Measurements from ENCODE around the gene SET.

Gene SET

GRCh38 chr9:128712451-128713410 is 23.7 kb downstream of the SET start:
- no peaks in the 10 kb centered on the region for H3K9me3 ChIP-seq (ENCODE audit: control insufficient read depth, low read length)
- H3K36me3 ChIP-seq (ENCODE audit: control insufficient read depth in 1 of 2, insufficient read depth in 2 of 2, low read depth in 1 of 2, low read length in 2 of 2) = peaks cover 0 to 23% of the 10 kb centered on the region in 2 experiments
- no peak overlapping the region for H3K9ac ChIP-seq (ENCODE audit: low read length)
- no peak overlapping the region for H2AK5ac ChIP-seq (ENCODE audit: low read length, severe bottlenecking)
- H3K4me2 ChIP-seq (ENCODE audit: low read length, poor library complexity, severe bottlenecking) = no peak overlapping the region
- no peak overlapping the region for H3K4me3 ChIP-seq (ENCODE audit: insufficient read depth in 1 of 2, low read depth in 1 of 2, low read length in 2 of 2)
- H2BK12ac ChIP-seq (ENCODE audit: low read length in 2 of 2) = no peak overlapping the region
- no peaks in the 10 kb centered on the region for H3K4me1 ChIP-seq (ENCODE audit: control insufficient read depth, insufficient read depth, low read depth, low read length)
- H3K27me3 ChIP-seq (ENCODE audit: control insufficient read depth in 1 of 2, insufficient read depth in 1 of 2, low read length in 2 of 2) = no peaks in the 10 kb centered on the region
- no peaks in the 10 kb centered on the region for H3K79me1 ChIP-seq (replicated peaks; ENCODE audit: low read length, poor library complexity, severe bottlenecking)
- H2AFZ ChIP-seq (ENCODE audit: low read depth, low read length) = no peak overlapping the region
- H2BK120ac ChIP-seq (ENCODE audit: low read depth, low read length) = no peak overlapping the region
- WGBS = 96% methylated on average over 26 of the region's 26 CpGs
- no peak overlapping the region for H2BK5ac ChIP-seq (ENCODE audit: low read depth, low read length, poor library complexity, severe bottlenecking)
- no peak overlapping the region for H3K27ac ChIP-seq (ENCODE audit: low read length, poor library complexity, severe bottlenecking)
- no peak overlapping the region for H4K8ac ChIP-seq (ENCODE audit: low read length)
- H3K4ac ChIP-seq (ENCODE audit: low read depth in 1 of 2, low read length in 2 of 2) = no peak overlapping the region
- no peak overlapping the region for H3K18ac ChIP-seq (ENCODE audit: low read depth in 1 of 2, low read length in 2 of 2)
- no peak overlapping the region for H4K91ac ChIP-seq (ENCODE audit: low read length)
- no peak for DNase-seq
- H3K23ac ChIP-seq (ENCODE audit: low read length in 2 of 2) = no peak overlapping the region
- no peak overlapping the region for H3K14ac ChIP-seq (ENCODE audit: low read length in 2 of 2)
- no peak overlapping the region for H2BK15ac ChIP-seq (ENCODE audit: low read depth, poor library complexity, severe bottlenecking)

DNA sequence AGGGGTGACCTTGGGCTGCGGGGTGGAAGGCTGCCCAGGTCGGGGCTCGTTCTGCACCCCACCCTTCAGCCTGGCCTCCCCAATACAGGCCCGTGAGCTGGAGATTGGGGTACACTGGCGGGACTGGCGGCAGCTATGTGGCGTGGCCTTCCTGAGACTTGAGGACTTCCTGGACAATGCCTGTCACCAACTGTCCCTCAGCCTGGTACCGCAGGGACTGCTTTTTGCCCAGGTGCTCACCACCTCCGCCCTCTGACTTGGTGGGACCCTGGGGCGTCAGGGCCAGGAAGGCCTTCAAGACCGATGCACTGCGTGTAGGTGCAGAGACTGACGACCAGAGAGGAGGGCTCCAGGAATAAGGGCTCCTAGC is 24.4 kb downstream of the SET start:
- no peaks in the 10 kb centered on the region for H3K27me3 ChIP-seq (ENCODE audit: control insufficient read depth in 1 of 2, insufficient read depth in 1 of 2, low read length in 2 of 2)
- H3K14ac ChIP-seq (ENCODE audit: low read length in 2 of 2) = no peak overlapping the region
- H3K4me2 ChIP-seq (ENCODE audit: low read length, poor library complexity, severe bottlenecking) = no peak overlapping the region
- no peak overlapping the region for H2BK12ac ChIP-seq (ENCODE audit: low read length in 2 of 2)
- no peaks in the 10 kb centered on the region for H3K79me1 ChIP-seq (replicated peaks; ENCODE audit: low read length, poor library complexity, severe bottlenecking)
- no peak overlapping the region for H4K91ac ChIP-seq (ENCODE audit: low read length)
- WGBS = over 99% methylated on average over 13 of the region's 13 CpGs
- no peak for DNase-seq
- no peak overlapping the region for H3K27ac ChIP-seq (ENCODE audit: low read length, poor library complexity, severe bottlenecking)
- H3K4ac ChIP-seq (ENCODE audit: low read depth in 1 of 2, low read length in 2 of 2) = no peak overlapping the region
- peaks cover 0 to 23% of the 10 kb centered on the region in 2 experiments for H3K36me3 ChIP-seq (ENCODE audit: control insufficient read depth in 1 of 2, insufficient read depth in 2 of 2, low read depth in 1 of 2, low read length in 2 of 2)
- H4K8ac ChIP-seq (ENCODE audit: low read length) = no peak overlapping the region
- H2AFZ ChIP-seq (ENCODE audit: low read depth, low read length) = no peak overlapping the region
- no peak overlapping the region for H3K9ac ChIP-seq (ENCODE audit: low read length)
- no peak overlapping the region for H2BK15ac ChIP-seq (ENCODE audit: low read depth, poor library complexity, severe bottlenecking)
- no peaks in the 10 kb centered on the region for H3K9me3 ChIP-seq (ENCODE audit: control insufficient read depth, low read length)
- H3K4me3 ChIP-seq (ENCODE audit: insufficient read depth in 1 of 2, low read depth in 1 of 2, low read length in 2 of 2) = no peak overlapping the region
- no peak overlapping the region for H3K23ac ChIP-seq (ENCODE audit: low read length in 2 of 2)
- no peak overlapping the region for H2BK5ac ChIP-seq (ENCODE audit: low read depth, low read length, poor library complexity, severe bottlenecking)
- no peak overlapping the region for H2AK5ac ChIP-seq (ENCODE audit: low read length, severe bottlenecking)
- no peak overlapping the region for H2BK120ac ChIP-seq (ENCODE audit: low read depth, low read length)
- no peak overlapping the region for H3K18ac ChIP-seq (ENCODE audit: low read depth in 1 of 2, low read length in 2 of 2)
- H3K4me1 ChIP-seq (ENCODE audit: control insufficient read depth, insufficient read depth, low read depth, low read length) = no peaks in the 10 kb centered on the region

DNA sequence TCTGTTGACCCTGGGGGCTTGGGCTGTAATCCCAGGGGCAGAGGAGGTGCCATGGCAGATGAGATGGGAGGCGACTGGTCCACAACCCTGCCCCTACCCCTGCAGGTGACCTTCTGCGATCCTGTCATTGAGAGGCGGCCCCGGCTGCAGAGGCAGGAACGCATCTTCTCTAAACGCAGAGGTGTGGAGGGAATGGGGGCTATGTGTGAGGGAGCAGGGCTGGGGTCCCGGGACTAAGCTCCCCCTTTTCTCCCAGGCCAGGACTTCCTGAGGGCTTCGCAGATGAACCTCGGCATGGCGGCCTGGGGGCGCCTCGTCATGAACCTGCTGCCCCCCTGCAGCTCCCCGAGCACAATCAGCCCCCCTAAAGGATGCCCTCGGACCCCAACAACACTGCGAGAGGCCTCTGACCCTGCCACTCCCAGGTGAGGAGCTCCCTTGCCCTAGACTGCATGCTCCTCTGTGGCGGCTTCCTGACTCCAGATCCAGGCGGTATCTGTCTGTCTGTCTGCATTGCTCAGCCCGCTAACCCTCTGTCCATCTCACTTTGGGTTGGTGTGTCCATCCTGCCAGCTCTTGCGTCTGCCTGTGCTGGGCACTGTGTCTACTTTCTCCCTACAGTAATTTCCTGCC is 25.0 kb downstream of the SET start:
- H4K91ac ChIP-seq (ENCODE audit: low read length) = no peak overlapping the region
- H3K4me2 ChIP-seq (ENCODE audit: low read length, poor library complexity, severe bottlenecking) = no peak overlapping the region
- H3K9me3 ChIP-seq (ENCODE audit: control insufficient read depth, low read length) = no peaks in the 10 kb centered on the region
- no peak overlapping the region for H2AFZ ChIP-seq (ENCODE audit: low read depth, low read length)
- no peak overlapping the region for H3K23ac ChIP-seq (ENCODE audit: low read length in 2 of 2)
- no peak overlapping the region for H4K8ac ChIP-seq (ENCODE audit: low read length)
- H3K79me1 ChIP-seq (replicated peaks; ENCODE audit: low read length, poor library complexity, severe bottlenecking) = no peaks in the 10 kb centered on the region
- H2AK5ac ChIP-seq (ENCODE audit: low read length, severe bottlenecking) = no peak overlapping the region
- H3K27ac ChIP-seq (ENCODE audit: low read length, poor library complexity, severe bottlenecking) = no peak overlapping the region
- H2BK5ac ChIP-seq (ENCODE audit: low read depth, low read length, poor library complexity, severe bottlenecking) = no peak overlapping the region
- no peak overlapping the region for H2BK12ac ChIP-seq (ENCODE audit: low read length in 2 of 2)
- WGBS = 95% methylated on average over 18 of the region's 19 CpGs
- H3K4ac ChIP-seq (ENCODE audit: low read depth in 1 of 2, low read length in 2 of 2) = no peak overlapping the region
- H2BK15ac ChIP-seq (ENCODE audit: low read depth, poor library complexity, severe bottlenecking) = no peak overlapping the region
- no peak overlapping the region for H3K18ac ChIP-seq (ENCODE audit: low read depth in 1 of 2, low read length in 2 of 2)
- DNase-seq = no peak
- H3K4me3 ChIP-seq (ENCODE audit: insufficient read depth in 1 of 2, low read depth in 1 of 2, low read length in 2 of 2) = no peak overlapping the region
- H3K14ac ChIP-seq (ENCODE audit: low read length in 2 of 2) = no peak overlapping the region
- H3K27me3 ChIP-seq (ENCODE audit: control insufficient read depth in 1 of 2, insufficient read depth in 1 of 2, low read length in 2 of 2) = no peaks in the 10 kb centered on the region
- no peak overlapping the region for H3K9ac ChIP-seq (ENCODE audit: low read length)
- no peaks in the 10 kb centered on the region for H3K4me1 ChIP-seq (ENCODE audit: control insufficient read depth, insufficient read depth, low read depth, low read length)
- no peak overlapping the region for H2BK120ac ChIP-seq (ENCODE audit: low read depth, low read length)
- H3K36me3 ChIP-seq (ENCODE audit: control insufficient read depth in 1 of 2, insufficient read depth in 2 of 2, low read depth in 1 of 2, low read length in 2 of 2) = peaks cover 0 to 23% of the 10 kb centered on the region in 2 experiments

Measured in mesenchymal stem cell (in vitro differentiated cells and primary cell).